PFSK-1 (cell line): Measurements from ENCODE around the gene APP.

ENCODE experiments used
- FOXP2 ChIP-seq: optimal IDR thresholded peaks from 2 replicates; pipeline ENCODE3; 2011; ENCODE audit warnings: borderline replicate concordance, control low read depth, inconsistent platforms; ENCODE audit not compliant: insufficient read depth; ENCODE audit errors: extremely low read length, extremely low read depth
- POLR2AphosphoS5 ChIP-seq: IDR thresholded peaks from 2 replicates; pipeline ENCODE4 v1.6.1; 2012; ENCODE audit warnings: low read depth, mild to moderate bottlenecking, control low read depth, low read length, moderate library complexity
- REST ChIP-seq, 2 experiments: IDR thresholded peaks; 2 replicates each; pipeline versions ENCODE4 v1.6.1 to v1.8.0; 2011 to 2012; ENCODE audit warnings: low read depth in 2 of 2, low read length in 2 of 2, control low read depth in 1 of 2, inconsistent platforms in 1 of 2, mild to moderate bottlenecking in 1 of 2, moderate library complexity in 1 of 2; ENCODE audit not compliant: insufficient read depth in 1 of 2
- SIN3A ChIP-seq: IDR thresholded peaks from 2 replicates; pipeline ENCODE4 v1.6.1; 2012; ENCODE audit warnings: mild to moderate bottlenecking, low read length, moderate library complexity, borderline replicate concordance; ENCODE audit not compliant: insufficient read depth
- TAF1 ChIP-seq: IDR thresholded peaks from 2 replicates; pipeline ENCODE4 v1.6.1; 2012; ENCODE audit warnings: low read length, control low read depth, borderline replicate concordance; ENCODE audit not compliant: insufficient read depth

Gene APP

GRCh38 chr21:25916226-25916625 is 254.3 kb downstream of the APP start:
- no peak for TF ChIP-seq REST (IDR thresholded peaks at IDR 0.05; ENCODE audit: insufficient read depth in 1 of 2, low read depth in 2 of 2, low read length in 2 of 2)
- no peak for TF ChIP-seq SIN3A
- no peak for TF ChIP-seq TAF1
- no peak for TF ChIP-seq POLR2AphosphoS5
- no peak for TF ChIP-seq FOXP2

GRCh38 chr21:25913479-25913878 is 257.1 kb downstream of the APP start:
- no peak for TF ChIP-seq SIN3A
- no peak for TF ChIP-seq FOXP2
- no peak for TF ChIP-seq TAF1
- TF ChIP-seq POLR2AphosphoS5, result no peak

GRCh38 chr21:25912402-25912746 is 258.2 kb downstream of the APP start:
- no peak for TF ChIP-seq SIN3A
- no peak for TF ChIP-seq POLR2AphosphoS5
- no peak for TF ChIP-seq REST (IDR thresholded peaks at IDR 0.05; ENCODE audit: insufficient read depth in 1 of 2, low read depth in 2 of 2, low read length in 2 of 2)
- no peak for TF ChIP-seq TAF1
- no peak for TF ChIP-seq FOXP2

- TF ChIP-seq REST (IDR thresholded peaks at IDR 0.05; ENCODE audit: insufficient read depth in 1 of 2, low read depth in 2 of 2, low read length in 2 of 2) (no peak), SIN3A (no peak), TAF1 (no peak), POLR2AphosphoS5 (no peak), FOXP2 (no peak)
Observed at GRCh38 chr21:25911730-25912401, 258.7 kb downstream of the APP start.

GRCh38 chr21:25910809-25911208 is 259.8 kb downstream of the APP start:
- TF ChIP-seq FOXP2, result no peak
- no peak for TF ChIP-seq TAF1
- TF ChIP-seq POLR2AphosphoS5, result no peak

GRCh38 chr21:25909341-25909740 is 261.2 kb downstream of the APP start:
- TF ChIP-seq FOXP2, result no peak
- TF ChIP-seq SIN3A, result no peak
- TF ChIP-seq POLR2AphosphoS5, result no peak
- no peak for TF ChIP-seq TAF1
- no peak for TF ChIP-seq REST (IDR thresholded peaks at IDR 0.05; ENCODE audit: insufficient read depth in 1 of 2, low read depth in 2 of 2, low read length in 2 of 2)
